Measurements from ENCODE around the gene CEL.

DNA sequence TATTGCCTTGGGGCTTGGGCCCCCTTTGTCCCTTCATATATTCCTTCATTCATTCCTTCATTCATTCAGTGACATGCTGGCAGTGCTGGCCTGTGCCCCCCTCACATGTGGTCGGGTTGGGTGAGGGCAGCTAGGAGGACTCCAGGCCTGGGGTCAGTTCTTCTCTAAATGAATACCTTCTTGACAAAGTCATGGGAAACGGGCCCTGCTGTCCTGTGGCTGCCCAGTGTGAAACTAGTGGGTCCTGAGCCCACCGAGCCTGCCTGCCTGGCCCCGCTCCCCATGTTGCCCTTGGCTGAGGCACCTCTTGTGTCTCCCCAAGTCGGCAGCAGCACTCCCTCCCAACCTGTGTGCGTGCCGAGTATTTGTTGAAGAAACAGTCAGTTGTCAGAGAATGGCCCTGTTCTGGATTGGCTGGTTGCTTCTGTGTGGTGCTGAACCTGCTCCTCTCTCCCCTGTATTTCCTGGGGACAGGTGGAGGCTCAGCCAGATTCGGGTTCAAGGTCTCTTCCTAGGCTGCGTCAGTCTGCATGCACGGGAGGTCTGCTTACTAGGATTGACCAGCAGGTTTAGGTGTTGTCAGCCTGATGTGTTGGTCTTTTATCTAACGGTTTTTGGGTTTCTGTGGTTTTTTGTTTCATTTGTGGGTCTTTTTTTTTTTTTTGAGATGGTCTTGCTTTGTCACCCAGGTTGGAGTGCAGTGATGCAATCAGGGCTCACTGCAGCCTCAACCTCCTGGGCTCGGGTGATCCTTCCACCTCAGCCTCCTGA is 3.0 kb upstream of the CEL start:
- TF ChIP-seq, protein P1, sequence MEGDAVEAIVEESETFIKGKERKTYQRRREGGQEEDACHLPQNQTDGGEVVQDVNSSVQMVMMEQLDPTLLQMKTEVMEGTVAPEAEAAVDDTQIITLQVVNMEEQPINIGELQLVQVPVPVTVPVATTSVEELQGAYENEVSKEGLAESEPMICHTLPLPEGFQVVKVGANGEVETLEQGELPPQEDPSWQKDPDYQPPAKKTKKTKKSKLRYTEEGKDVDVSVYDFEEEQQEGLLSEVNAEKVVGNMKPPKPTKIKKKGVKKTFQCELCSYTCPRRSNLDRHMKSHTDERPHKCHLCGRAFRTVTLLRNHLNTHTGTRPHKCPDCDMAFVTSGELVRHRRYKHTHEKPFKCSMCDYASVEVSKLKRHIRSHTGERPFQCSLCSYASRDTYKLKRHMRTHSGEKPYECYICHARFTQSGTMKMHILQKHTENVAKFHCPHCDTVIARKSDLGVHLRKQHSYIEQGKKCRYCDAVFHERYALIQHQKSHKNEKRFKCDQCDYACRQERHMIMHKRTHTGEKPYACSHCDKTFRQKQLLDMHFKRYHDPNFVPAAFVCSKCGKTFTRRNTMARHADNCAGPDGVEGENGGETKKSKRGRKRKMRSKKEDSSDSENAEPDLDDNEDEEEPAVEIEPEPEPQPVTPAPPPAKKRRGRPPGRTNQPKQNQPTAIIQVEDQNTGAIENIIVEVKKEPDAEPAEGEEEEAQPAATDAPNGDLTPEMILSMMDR (conservative IDR thresholded peaks at IDR 0.05; ENCODE audit: low read depth, low read length) = no peak
- TF ChIP-seq EZH2 (IDR thresholded peaks at IDR 0.05; ENCODE audit: borderline replicate concordance, low read depth, low read length, poor library complexity, severe bottlenecking) = no peak

All from A673 (cell line).